Vagina (tissue), 2 donors: ENCODE data around the gene PRDX6. TPM values are rescaled to one million over a fixed set of nuclear protein-coding genes. Genes with fewer than 3 reads are reported as not detected.
A peak's percentile ranks its signal among the peaks of the same experiment; 100 is the strongest.

Source experiments
- DNase-seq, 2 donors: peaks; one replicate each; pipeline ENCODE4 v3.0.0-alpha.2; 2017; ENCODE audit errors: extremely low spot score in 2 of 2
- H3K27ac ChIP-seq: fragments of 200-600 bp; sonication (generic); one replicate; pipeline ENCODE4 v1.5.1; 2019
- H3K27me3 ChIP-seq: fragments of 200-600 bp; sonication (generic); one replicate; pipeline ENCODE4 v1.5.1; 2019
- H3K36me3 ChIP-seq, 2 donors: fragments of 200-600 bp; sonication (generic); one replicate each; pipeline ENCODE4 v1.5.1; 2017 to 2019
- H3K4me1 ChIP-seq: fragments of 200-600 bp; sonication (generic); one replicate; pipeline ENCODE4 v1.5.1; 2019
- H3K4me3 ChIP-seq, 2 donors: fragments of 200-600 bp; sonication (generic); 1 replicate in 1 of 2; 2 replicates in 1 of 2; pipeline ENCODE4 v1.5.1; 2016 to 2019
- H3K9me3 ChIP-seq: fragments of 200-600 bp; sonication (generic); one replicate; pipeline ENCODE4 v1.5.1; 2019
- POLR2A ChIP-seq, 2 donors: fragments of 450-650 bp; IDR thresholded peaks; one replicate each; pipeline ENCODE4 v1.6.1; 2017; ENCODE audit warnings: antibody characterized with exemption in 2 of 2, mild to moderate bottlenecking in 2 of 2, moderate library complexity in 2 of 2
- POLR2AphosphoS5 ChIP-seq, 2 donors: sonication (generic); formaldehyde crosslinking; IDR thresholded peaks; one replicate each; pipeline ENCODE4 v1.9.0; 2017; ENCODE audit warnings: antibody characterized with exemption in 2 of 2, mild to moderate bottlenecking in 2 of 2, low read depth in 1 of 2; ENCODE audit not compliant: insufficient read depth in 1 of 2
- intact Hi-C: fragments of 100-400 bp; cut with DNase I; formaldehyde crosslinking; loops from one replicate; pipeline ENCODE4 v1.15.1; 2023
- total RNA-seq: library from RNA; depleted of rRNA; stranded (reverse); fragments of >200 nt; gene quantifications from one replicate; pipeline ENCODE4 v1.2.3, GENCODE V29; 2016
- TF ChIP-seq, protein P1 (sequence below), 3 experiments: fragments of 450-650 bp in 2 of 3; fragments of 200-600 bp in 1 of 3; sonication (generic) in 1 of 3; IDR thresholded peaks; one replicate each; pipeline ENCODE4 v1.5.1; 2017 to 2019; ENCODE audit warnings: antibody characterized with exemption in 3 of 3, mild to moderate bottlenecking in 2 of 3, moderate library complexity in 2 of 3

PRDX6 gene
- total RNA-seq, 1 donor from 2014 or later = 245 TPM

DNA sequence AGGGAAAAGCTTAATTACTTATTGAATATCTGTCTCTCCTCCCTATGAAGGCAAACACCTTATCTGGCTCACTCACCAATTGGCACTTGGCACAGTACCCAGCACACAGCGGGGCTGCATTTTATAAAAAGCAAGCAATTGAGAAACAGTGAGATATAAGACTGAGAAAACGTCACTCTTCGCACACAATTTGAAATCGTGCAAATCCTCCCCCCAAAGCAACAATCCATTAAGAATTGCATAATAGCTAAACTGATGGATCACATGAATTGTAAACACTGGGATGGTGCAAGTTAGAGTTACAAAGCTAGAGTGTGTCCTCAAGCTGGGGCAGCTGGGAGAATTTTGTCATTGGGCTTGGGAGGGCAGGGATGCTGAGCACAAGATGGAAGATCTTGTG lies 27.1 kb downstream of the PRDX6 start:
- intact Hi-C loops = no loop called here
- H3K4me3 ChIP-seq = no peak overlapping the region
- H3K27me3 ChIP-seq = no peaks in the 10 kb centered on the region

DNA sequence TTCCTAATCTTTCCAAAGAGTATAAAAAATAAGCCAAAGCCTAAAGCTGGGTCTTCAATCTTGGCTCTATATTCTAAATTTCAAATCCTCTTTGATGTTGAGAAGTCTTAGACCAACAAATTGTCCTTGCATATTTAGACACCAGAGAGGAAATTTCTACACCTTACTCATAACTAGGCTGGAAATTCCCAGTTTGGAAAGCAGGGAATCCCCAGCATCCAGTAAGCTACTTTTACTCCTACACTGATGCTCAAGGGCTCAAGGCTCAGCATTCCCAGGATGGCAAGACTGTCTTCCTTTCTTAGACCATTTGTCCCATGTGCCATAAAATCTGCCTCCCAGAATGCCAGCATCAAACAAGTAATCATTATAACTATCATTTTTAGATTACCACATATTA lies 28.3 kb downstream of the PRDX6 start:
- Histone ChIP-seq H3K9me3 (no peaks in the 10 kb centered on the region), H3K36me3 (no peaks in the 10 kb centered on the region), H3K27ac (no peak overlapping the region), H3K4me3 (no peak overlapping the region), H3K4me1 (peaks cover 5% of the 10 kb centered on the region), H3K27me3 (no peaks in the 10 kb centered on the region)
- TF ChIP-seq, protein P1, sequence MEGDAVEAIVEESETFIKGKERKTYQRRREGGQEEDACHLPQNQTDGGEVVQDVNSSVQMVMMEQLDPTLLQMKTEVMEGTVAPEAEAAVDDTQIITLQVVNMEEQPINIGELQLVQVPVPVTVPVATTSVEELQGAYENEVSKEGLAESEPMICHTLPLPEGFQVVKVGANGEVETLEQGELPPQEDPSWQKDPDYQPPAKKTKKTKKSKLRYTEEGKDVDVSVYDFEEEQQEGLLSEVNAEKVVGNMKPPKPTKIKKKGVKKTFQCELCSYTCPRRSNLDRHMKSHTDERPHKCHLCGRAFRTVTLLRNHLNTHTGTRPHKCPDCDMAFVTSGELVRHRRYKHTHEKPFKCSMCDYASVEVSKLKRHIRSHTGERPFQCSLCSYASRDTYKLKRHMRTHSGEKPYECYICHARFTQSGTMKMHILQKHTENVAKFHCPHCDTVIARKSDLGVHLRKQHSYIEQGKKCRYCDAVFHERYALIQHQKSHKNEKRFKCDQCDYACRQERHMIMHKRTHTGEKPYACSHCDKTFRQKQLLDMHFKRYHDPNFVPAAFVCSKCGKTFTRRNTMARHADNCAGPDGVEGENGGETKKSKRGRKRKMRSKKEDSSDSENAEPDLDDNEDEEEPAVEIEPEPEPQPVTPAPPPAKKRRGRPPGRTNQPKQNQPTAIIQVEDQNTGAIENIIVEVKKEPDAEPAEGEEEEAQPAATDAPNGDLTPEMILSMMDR (IDR thresholded peaks at IDR 0.05) = no peak
- no peak for DNase-seq
- intact Hi-C loops = no loop called here

More for the DNA sequence above, 27.1 kb downstream of the PRDX6 start:
- no peak for TF ChIP-seq POLR2A (IDR thresholded peaks at IDR 0.05)
- TF ChIP-seq POLR2AphosphoS5 (IDR thresholded peaks at IDR 0.05; ENCODE audit: insufficient read depth in 1 of 2, low read depth in 1 of 2) = no peak
- TF ChIP-seq, protein P1 (IDR thresholded peaks at IDR 0.05) = no peak
- Histone ChIP-seq H3K36me3 (no peaks in the 10 kb centered on the region), H3K9me3 (no peaks in the 10 kb centered on the region), H3K4me1 (peaks cover 5% of the 10 kb centered on the region), H3K27ac (peak overlapping the region; percentile 7)
- DNase-seq = no peak

DNA sequence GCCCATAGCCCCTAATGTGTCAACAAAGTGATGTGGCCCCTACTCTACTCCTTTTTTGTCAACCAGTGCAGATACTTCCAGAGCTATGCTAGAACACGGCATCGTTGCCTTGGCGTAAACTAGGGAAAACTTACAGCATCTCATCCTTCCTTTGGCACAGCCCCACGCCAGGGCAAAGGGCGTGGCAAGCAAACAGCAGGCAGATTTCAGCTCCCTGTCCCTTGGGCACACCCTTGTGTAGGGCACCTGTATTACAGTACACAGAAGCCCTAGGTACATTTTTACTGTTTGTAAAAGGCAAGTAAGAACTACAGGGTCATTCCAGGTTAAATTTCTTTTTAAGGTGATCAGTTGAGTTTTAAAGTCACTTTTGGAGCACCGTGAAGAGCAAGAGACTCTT lies 29.3 kb downstream of the PRDX6 start:
- Histone ChIP-seq H3K27me3 (no peaks in the 10 kb centered on the region), H3K9me3 (no peaks in the 10 kb centered on the region), H3K36me3 (no peaks in the 10 kb centered on the region), H3K4me1 (peaks cover 5% of the 10 kb centered on the region), H3K27ac (no peak overlapping the region), H3K4me3 (no peak overlapping the region)
- DNase-seq = no peak
- intact Hi-C loops = no loop called here
- TF ChIP-seq POLR2A (IDR thresholded peaks at IDR 0.05) (no peak), POLR2AphosphoS5 (IDR thresholded peaks at IDR 0.05; ENCODE audit: insufficient read depth in 1 of 2, low read depth in 1 of 2) (no peak)
- TF ChIP-seq, protein P1 (IDR thresholded peaks at IDR 0.05) = no peak

DNA sequence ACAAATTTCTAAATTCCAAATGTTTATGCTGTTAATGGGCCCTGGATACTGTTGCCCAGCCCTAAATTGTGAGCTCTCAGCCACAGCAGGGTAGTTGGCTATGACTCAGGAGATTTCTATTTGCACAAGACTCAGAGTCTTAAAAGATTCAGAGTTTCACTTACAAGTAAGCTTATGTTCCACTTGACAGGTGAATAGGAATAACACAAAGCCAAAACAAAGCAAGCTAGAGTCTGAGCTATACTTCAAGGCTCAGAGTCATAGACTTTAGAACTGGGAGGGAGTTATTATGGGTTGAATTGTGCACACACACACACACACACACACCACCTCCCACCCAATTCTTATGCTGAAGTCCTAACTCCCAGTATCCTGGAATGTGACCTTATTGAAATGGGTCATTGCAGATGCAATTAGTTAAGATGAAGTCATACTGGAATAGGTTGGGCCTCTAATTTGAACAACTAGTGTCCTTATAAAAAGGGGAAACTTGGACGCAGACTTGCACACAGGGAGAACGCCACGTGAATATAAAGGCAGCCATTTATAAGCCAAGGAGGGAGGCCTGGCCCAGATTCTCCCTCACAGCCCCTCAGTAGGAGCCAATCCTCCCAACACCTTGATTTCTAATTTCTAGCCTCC lies 30.2 kb downstream of the PRDX6 start:
- DNase-seq = no peak
- Histone ChIP-seq H3K9me3 (no peaks in the 10 kb centered on the region), H3K4me1 (peaks cover 5% of the 10 kb centered on the region), H3K27ac (no peak overlapping the region), H3K4me3 (no peak overlapping the region), H3K36me3 (no peaks in the 10 kb centered on the region), H3K27me3 (no peaks in the 10 kb centered on the region)
- intact Hi-C loops = no loop called here
- TF ChIP-seq POLR2AphosphoS5 (IDR thresholded peaks at IDR 0.05; ENCODE audit: insufficient read depth in 1 of 2, low read depth in 1 of 2) (no peak), POLR2A (IDR thresholded peaks at IDR 0.05) (no peak)
- TF ChIP-seq, protein P1 (IDR thresholded peaks at IDR 0.05) = no peak

DNA sequence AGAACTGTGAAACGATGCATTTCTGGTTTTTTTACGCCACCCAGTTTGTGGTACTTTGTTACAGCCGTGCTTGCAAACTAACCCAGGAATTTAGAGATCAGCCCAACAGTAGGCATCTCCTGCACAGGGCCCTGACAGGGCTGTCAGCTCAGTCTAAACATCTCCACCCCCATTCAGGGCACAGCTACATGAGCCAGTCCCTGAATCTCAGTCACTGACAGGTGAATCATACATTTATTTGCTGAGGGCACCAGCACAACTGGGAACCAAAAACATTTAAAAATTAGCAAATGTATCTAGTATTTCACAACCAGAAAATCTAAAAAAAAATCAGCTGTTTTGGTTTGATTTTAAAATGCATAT lies 30.7 kb downstream of the PRDX6 start:
- Histone ChIP-seq H3K9me3 (no peaks in the 10 kb centered on the region), H3K27ac (no peak overlapping the region), H3K4me3 (no peak overlapping the region), H3K27me3 (no peaks in the 10 kb centered on the region), H3K4me1 (peaks cover 5% of the 10 kb centered on the region), H3K36me3 (no peaks in the 10 kb centered on the region)
- intact Hi-C loops = no loop called here
- no peak for DNase-seq
- TF ChIP-seq, protein P1 (IDR thresholded peaks at IDR 0.05) = no peak
- TF ChIP-seq POLR2AphosphoS5 (IDR thresholded peaks at IDR 0.05; ENCODE audit: insufficient read depth in 1 of 2, low read depth in 1 of 2) = no peak
- TF ChIP-seq POLR2A (IDR thresholded peaks at IDR 0.05) = no peak
